Stimulated activated CD4-positive, alpha-beta T cell treated with anti-CD3 and anti-CD28 coated beads, Interleukin-2, amount 100 ng/mL, for 24 hours (primary cell): Measurements from ENCODE around the gene PRKCE.
"Not testable (repeated sequence)": the region's sequence is repeated elsewhere in the genome, so short reads cannot be mapped to it uniquely, and the experiment has no call there.

Experiments
- DNase-seq, 2 donors: peaks; one replicate each; pipeline ENCODE4 v3.0.0-alpha.2; 2020

PRKCE gene

GRCh38 chr2:45844796-45845457, 193.5 kb downstream of the PRKCE start:
- no peak for DNase-seq

- DNase-seq: no peak
Observed at GRCh38 chr2:45845566-45845965, 194.1 kb downstream of the PRKCE start.

- DNase-seq: no peak
Observed at GRCh38 chr2:45849491-45850283, 198.2 kb downstream of the PRKCE start.

GRCh38 chr2:45850558-45850957, 199.1 kb downstream of the PRKCE start:
- DNase-seq: no peak

GRCh38 chr2:45851111-45851510, 199.6 kb downstream of the PRKCE start:
- no peak for DNase-seq

- no peak for DNase-seq
Observed at GRCh38 chr2:45851576-45852304, 200.3 kb downstream of the PRKCE start.

- no peak for DNase-seq
Observed at GRCh38 chr2:45852450-45853150, 201.1 kb downstream of the PRKCE start.

GRCh38 chr2:45855374-45855773, 203.9 kb downstream of the PRKCE start:
- no peak for DNase-seq

GRCh38 chr2:45856391-45857274, 205.2 kb downstream of the PRKCE start:
- no peak for DNase-seq

- no peak for DNase-seq
Observed at GRCh38 chr2:45857275-45857609, 205.8 kb downstream of the PRKCE start.

- no peak for DNase-seq
Observed at GRCh38 chr2:45857867-45858520, 206.5 kb downstream of the PRKCE start.

GRCh38 chr2:45858872-45859271, 207.4 kb downstream of the PRKCE start:
- not testable (repeated sequence) for DNase-seq

GRCh38 chr2:45859682-45860081, 208.2 kb downstream of the PRKCE start:
- DNase-seq: no peak

- peak; percentile 7 to 17 for DNase-seq
Observed at GRCh38 chr2:45860136-45861121, 209.0 kb downstream of the PRKCE start.

GRCh38 chr2:45862843-45863242, 211.4 kb downstream of the PRKCE start:
- no peak for DNase-seq

GRCh38 chr2:45864121-45864520, 212.6 kb downstream of the PRKCE start:
- no peak for DNase-seq

- DNase-seq: no peak
Observed at GRCh38 chr2:45867349-45867748, 215.9 kb downstream of the PRKCE start.

- DNase-seq: no peak
Observed at GRCh38 chr2:45867800-45868199, 216.3 kb downstream of the PRKCE start.

- no peak for DNase-seq
Observed at GRCh38 chr2:45869165-45869501, 217.7 kb downstream of the PRKCE start.

- DNase-seq: no peak
Observed at GRCh38 chr2:45871025-45871424, 219.6 kb downstream of the PRKCE start.

- DNase-seq: no peak
Observed at GRCh38 chr2:45871541-45871940, 220.1 kb downstream of the PRKCE start.
